Neural cell (in vitro differentiated cells): ENCODE results near the gene FAF1. TPM values are rescaled to one million over a fixed set of nuclear protein-coding genes. Genes with fewer than 3 reads are reported as not detected.

Source experiments
- H2AFZ ChIP-seq: fragments of 200-600, 300-800 bp; sonication (generic), shearing (Covaris generic); 2 replicates; pipeline ENCODE4 v1.6.0; 2014; ENCODE audit warnings: low read depth, mild to moderate bottlenecking, antibody characterized with exemption, low read length, moderate library complexity
- H3F3A ChIP-seq: fragments of 200-600 bp; shearing (Covaris generic); 2 replicates; pipeline ENCODE4 v1.6.1; 2016; ENCODE audit warnings: mild to moderate bottlenecking, moderate library complexity, mixed read lengths, antibody characterized with exemption, low read length; ENCODE audit not compliant: insufficient read depth, poor library complexity, severe bottlenecking
- H3K27ac ChIP-seq: fragments of 200-600, 300-800 bp; sonication (generic), shearing (Covaris generic); 2 replicates; pipeline ENCODE4 v1.5.1; 2014; ENCODE audit warnings: mild to moderate bottlenecking, low read length, moderate library complexity
- H3K27me3 ChIP-seq: fragments of 300-800, 200-600 bp; sonication (generic), shearing (Covaris generic); 2 replicates; pipeline ENCODE4 v1.6.0; 2014; ENCODE audit warnings: mild to moderate bottlenecking, low read depth, low read length, moderate library complexity; ENCODE audit not compliant: insufficient read depth
- H3K36me3 ChIP-seq: fragments of 300-800, 200-600 bp; sonication (generic), shearing (Covaris generic); 2 replicates; pipeline ENCODE4 v1.5.1; 2014; ENCODE audit warnings: mild to moderate bottlenecking, antibody characterized with exemption, low read length, moderate library complexity; ENCODE audit not compliant: insufficient read depth
- H3K4me2 ChIP-seq: fragments of 300-800, 200-600 bp; sonication (generic), shearing (Covaris generic); 2 replicates; pipeline ENCODE4 v1.6.0; 2014; ENCODE audit warnings: mild to moderate bottlenecking, low read length
- H3K4me3 ChIP-seq: fragments of 300-800, 200-600 bp; sonication (generic), shearing (Covaris generic); 2 replicates; pipeline ENCODE4 v1.5.1; 2014; ENCODE audit warnings: mild to moderate bottlenecking, low read length, moderate library complexity
- H3K79me2 ChIP-seq: fragments of 200-600 bp; shearing (Covaris generic); replicated peaks from 2 replicates; pipeline ENCODE4 v1.6.0; 2014; ENCODE audit warnings: mild to moderate bottlenecking, low read length, moderate library complexity; ENCODE audit not compliant: insufficient read depth
- H3K9ac ChIP-seq: fragments of 300-800, 200-600 bp; sonication (generic), shearing (Covaris generic); 2 replicates; pipeline ENCODE4 v1.6.1; 2016; ENCODE audit warnings: mild to moderate bottlenecking, low read length, mixed read lengths
- H3K9me2 ChIP-seq: fragments of 200-600 bp; shearing (Covaris generic); 2 replicates; pipeline ENCODE4 v1.6.1; 2016; ENCODE audit warnings: mild to moderate bottlenecking, low read length, mixed read lengths; ENCODE audit not compliant: insufficient read depth
- H3K9me3 ChIP-seq: fragments of 200-600, 300-800 bp; sonication (generic), shearing (Covaris generic); 2 replicates; pipeline ENCODE4 v1.6.1; 2016; ENCODE audit warnings: mild to moderate bottlenecking, mixed run types, low read length, moderate library complexity, mixed read lengths
- H4K20me1 ChIP-seq: fragments of 200-600 bp; shearing (Covaris generic); 2 replicates; pipeline ENCODE4 v1.6.1; 2016; ENCODE audit warnings: mild to moderate bottlenecking, mixed run types; ENCODE audit not compliant: insufficient read depth
- EP300 ChIP-seq: fragments of 450-650 bp; conservative IDR thresholded peaks from 2 replicates; pipeline ENCODE4 v1.6.1; 2014; ENCODE audit warnings: antibody characterized with exemption, mild to moderate bottlenecking, moderate library complexity; ENCODE audit not compliant: poor library complexity, severe bottlenecking
- EZH2 ChIP-seq: fragments of 200-600, 300-800 bp; shearing (Covaris generic), sonication (generic); IDR thresholded peaks from 2 replicates; pipeline ENCODE4 v1.6.1; 2014; ENCODE audit warnings: antibody characterized with exemption, low read length, borderline replicate concordance, mild to moderate bottlenecking; ENCODE audit not compliant: insufficient read depth, poor library complexity, severe bottlenecking
- MXI1 ChIP-seq: fragments of 450-650 bp; conservative IDR thresholded peaks from 2 replicates; pipeline ENCODE4 v1.6.1; 2014; ENCODE audit warnings: antibody characterized with exemption, mild to moderate bottlenecking; ENCODE audit not compliant: poor library complexity, severe bottlenecking
- POLR2AphosphoS5 ChIP-seq: IDR thresholded peaks from 2 replicates; pipeline ENCODE4 v1.6.1; 2012
- RAD21 ChIP-seq: fragments of 450-650 bp; conservative IDR thresholded peaks from 2 replicates; pipeline ENCODE4 v1.6.1; 2014; ENCODE audit warnings: antibody characterized with exemption, mild to moderate bottlenecking, moderate library complexity
- SMC3 ChIP-seq: fragments of 450-650 bp; conservative IDR thresholded peaks from 2 replicates; pipeline ENCODE4 v1.6.1; 2014; ENCODE audit warnings: antibody characterized with exemption, mild to moderate bottlenecking, moderate library complexity; ENCODE audit not compliant: poor library complexity
- TAF1 ChIP-seq: IDR thresholded peaks from 2 replicates; pipeline ENCODE4 v1.6.1; 2012; ENCODE audit warnings: low read depth
- polyA plus RNA-seq: library from polyadenylated mRNA; depleted of rRNA; stranded (reverse); fragments of >200 nt; gene quantifications from 2 replicates; pipeline ENCODE4 v1.2.3, GENCODE V29; 2014
- TF ChIP-seq, protein P1 (sequence below): fragments of 450-650 bp; IDR thresholded peaks from 2 replicates; pipeline ENCODE4 v1.5.1; 2014; ENCODE audit warnings: antibody characterized with exemption, mild to moderate bottlenecking, moderate library complexity; ENCODE audit not compliant: poor library complexity, severe bottlenecking
- TF ChIP-seq, protein P2 (sequence below): IDR thresholded peaks from 2 replicates; pipeline ENCODE4 v1.6.1; 2012; ENCODE audit warnings: borderline replicate concordance

Gene FAF1
- polyA plus RNA-seq, 1 donor from 2014 or later = 52.1 TPM

DNA sequence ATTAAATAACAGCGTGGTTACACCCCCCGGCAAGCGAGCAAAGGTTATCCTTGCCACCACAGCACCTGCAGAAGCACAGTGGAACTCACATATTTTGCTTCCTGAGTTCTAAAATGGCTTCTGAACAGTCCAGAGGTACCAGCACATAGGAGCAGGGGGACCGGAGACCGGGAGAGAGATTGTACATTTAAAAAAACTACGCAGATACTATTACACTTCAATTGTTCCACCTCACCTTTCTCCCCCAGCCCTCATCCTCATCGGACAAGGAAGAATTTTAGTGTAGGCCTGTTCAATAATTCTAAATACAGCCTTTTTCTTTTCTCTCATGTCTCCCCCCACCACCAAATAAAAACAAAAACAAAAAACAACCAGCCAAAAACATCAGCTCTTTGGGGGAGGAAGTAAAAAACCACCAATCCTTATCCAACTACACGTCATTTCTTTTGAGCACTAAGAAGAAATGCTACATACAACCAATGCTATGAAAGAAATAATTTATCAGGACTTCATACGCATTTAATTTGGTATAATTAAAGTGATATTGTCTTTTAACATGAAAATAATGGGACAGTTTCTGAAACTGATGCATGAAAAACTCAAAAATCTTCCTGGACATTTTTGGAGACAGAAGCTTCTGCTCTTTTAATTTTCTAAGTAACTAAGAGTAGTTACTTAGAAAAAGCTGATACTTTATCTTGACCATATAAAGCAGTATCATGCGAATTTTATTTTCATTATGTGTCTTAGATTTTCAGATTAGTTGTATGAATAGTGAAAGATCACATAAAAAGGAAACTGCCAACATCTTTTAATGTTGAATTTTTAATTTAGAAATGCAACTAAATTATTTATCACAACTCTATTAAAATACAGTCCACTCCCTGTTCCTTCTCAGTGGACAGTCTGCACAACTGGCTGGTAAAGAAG, 19.1 kb upstream of the FAF1 start:
- no peak overlapping the region for H3K4me2 ChIP-seq
- no peaks in the 10 kb centered on the region for H4K20me1 ChIP-seq
- TF ChIP-seq, protein P1, sequence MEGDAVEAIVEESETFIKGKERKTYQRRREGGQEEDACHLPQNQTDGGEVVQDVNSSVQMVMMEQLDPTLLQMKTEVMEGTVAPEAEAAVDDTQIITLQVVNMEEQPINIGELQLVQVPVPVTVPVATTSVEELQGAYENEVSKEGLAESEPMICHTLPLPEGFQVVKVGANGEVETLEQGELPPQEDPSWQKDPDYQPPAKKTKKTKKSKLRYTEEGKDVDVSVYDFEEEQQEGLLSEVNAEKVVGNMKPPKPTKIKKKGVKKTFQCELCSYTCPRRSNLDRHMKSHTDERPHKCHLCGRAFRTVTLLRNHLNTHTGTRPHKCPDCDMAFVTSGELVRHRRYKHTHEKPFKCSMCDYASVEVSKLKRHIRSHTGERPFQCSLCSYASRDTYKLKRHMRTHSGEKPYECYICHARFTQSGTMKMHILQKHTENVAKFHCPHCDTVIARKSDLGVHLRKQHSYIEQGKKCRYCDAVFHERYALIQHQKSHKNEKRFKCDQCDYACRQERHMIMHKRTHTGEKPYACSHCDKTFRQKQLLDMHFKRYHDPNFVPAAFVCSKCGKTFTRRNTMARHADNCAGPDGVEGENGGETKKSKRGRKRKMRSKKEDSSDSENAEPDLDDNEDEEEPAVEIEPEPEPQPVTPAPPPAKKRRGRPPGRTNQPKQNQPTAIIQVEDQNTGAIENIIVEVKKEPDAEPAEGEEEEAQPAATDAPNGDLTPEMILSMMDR = no peak
- TF ChIP-seq, protein P2, sequence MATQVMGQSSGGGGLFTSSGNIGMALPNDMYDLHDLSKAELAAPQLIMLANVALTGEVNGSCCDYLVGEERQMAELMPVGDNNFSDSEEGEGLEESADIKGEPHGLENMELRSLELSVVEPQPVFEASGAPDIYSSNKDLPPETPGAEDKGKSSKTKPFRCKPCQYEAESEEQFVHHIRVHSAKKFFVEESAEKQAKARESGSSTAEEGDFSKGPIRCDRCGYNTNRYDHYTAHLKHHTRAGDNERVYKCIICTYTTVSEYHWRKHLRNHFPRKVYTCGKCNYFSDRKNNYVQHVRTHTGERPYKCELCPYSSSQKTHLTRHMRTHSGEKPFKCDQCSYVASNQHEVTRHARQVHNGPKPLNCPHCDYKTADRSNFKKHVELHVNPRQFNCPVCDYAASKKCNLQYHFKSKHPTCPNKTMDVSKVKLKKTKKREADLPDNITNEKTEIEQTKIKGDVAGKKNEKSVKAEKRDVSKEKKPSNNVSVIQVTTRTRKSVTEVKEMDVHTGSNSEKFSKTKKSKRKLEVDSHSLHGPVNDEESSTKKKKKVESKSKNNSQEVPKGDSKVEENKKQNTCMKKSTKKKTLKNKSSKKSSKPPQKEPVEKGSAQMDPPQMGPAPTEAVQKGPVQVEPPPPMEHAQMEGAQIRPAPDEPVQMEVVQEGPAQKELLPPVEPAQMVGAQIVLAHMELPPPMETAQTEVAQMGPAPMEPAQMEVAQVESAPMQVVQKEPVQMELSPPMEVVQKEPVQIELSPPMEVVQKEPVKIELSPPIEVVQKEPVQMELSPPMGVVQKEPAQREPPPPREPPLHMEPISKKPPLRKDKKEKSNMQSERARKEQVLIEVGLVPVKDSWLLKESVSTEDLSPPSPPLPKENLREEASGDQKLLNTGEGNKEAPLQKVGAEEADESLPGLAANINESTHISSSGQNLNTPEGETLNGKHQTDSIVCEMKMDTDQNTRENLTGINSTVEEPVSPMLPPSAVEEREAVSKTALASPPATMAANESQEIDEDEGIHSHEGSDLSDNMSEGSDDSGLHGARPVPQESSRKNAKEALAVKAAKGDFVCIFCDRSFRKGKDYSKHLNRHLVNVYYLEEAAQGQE = no peak
- no peak for TF ChIP-seq TAF1
- TF ChIP-seq EP300 = no peak
- no peak for TF ChIP-seq EZH2
- TF ChIP-seq RAD21 = no peak
- no peak for TF ChIP-seq SMC3
- TF ChIP-seq POLR2AphosphoS5 = no peak
- TF ChIP-seq MXI1 = no peak
- H3K27ac ChIP-seq = no peak overlapping the region
- peaks cover 99% of the 10 kb centered on the region for H3K27me3 ChIP-seq
- H3K9me3 ChIP-seq = no peaks in the 10 kb centered on the region
- H3K9me2 ChIP-seq = no peaks in the 10 kb centered on the region
- no peaks in the 10 kb centered on the region for H3F3A ChIP-seq
- H3K79me2 ChIP-seq = no peaks in the 10 kb centered on the region
- H3K36me3 ChIP-seq = no peaks in the 10 kb centered on the region
- H3K4me3 ChIP-seq = no peak overlapping the region
- no peak overlapping the region for H2AFZ ChIP-seq
- no peak overlapping the region for H3K9ac ChIP-seq

DNA sequence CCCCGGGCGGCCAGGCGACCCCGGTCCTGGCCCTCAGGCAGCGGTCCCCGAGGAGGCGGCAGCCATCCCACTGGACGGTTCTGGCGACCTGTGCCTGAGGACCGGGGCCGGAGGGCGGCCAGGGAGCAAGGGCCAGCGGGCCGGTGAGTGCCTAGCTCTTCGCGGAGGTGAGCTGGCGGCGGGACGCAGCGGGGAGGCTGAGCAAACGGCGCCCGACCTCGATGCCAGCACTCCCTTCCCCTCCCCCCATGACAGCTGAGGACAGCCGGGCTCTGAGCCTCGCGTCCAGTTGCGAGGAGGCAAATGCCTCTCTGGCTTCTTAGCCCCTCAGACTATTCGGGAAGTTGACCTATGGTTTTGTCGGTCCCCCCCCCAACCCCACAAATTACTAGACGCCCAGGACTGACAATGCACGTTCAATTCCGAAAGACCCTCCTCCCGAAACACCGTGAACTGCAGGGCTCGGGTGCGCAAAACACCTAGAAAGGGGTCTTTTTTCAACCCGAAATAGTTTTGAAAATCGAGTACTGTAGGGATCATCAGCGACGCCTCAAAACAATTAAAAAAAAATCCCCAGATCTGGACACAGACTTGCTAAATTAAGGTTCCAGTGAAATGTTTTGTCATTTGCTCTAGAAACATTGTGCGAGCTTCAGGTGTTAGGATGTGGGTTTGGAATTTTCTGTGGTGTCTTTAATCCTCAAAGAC, 18.2 kb upstream of the FAF1 start:
- Histone ChIP-seq H3F3A (no peaks in the 10 kb centered on the region), H3K4me3 (peak overlapping the region; percentile 48), H3K9me2 (no peaks in the 10 kb centered on the region), H3K4me2 (no peak overlapping the region), H3K79me2 (no peaks in the 10 kb centered on the region), H4K20me1 (no peaks in the 10 kb centered on the region), H3K9ac (no peak overlapping the region), H2AFZ (no peak overlapping the region), H3K27me3 (peaks cover 99% of the 10 kb centered on the region), H3K9me3 (no peaks in the 10 kb centered on the region), H3K36me3 (no peaks in the 10 kb centered on the region), H3K27ac (no peak overlapping the region)
- TF ChIP-seq EZH2 = peak; percentile 81
- TF ChIP-seq POLR2AphosphoS5 = no peak
